GM19468 (cell line): ENCODE results near the gene SLC16A6.
A peak's percentile ranks its signal among the peaks of the same experiment; 100 is the strongest.
"Not testable (repeated sequence)": the region's sequence is repeated elsewhere in the genome, so short reads cannot be mapped to it uniquely, and the experiment has no call there.

Experiments
- ATAC-seq: cut with Tn5 transposase; IDR thresholded peaks from one replicate; pipeline ENCODE4 v1.9.1; 2021; ENCODE audit warnings: mild to moderate bottlenecking, moderate library complexity, moderate number of reproducible peaks; ENCODE audit not compliant: unreplicated experiment; ENCODE audit errors: extremely low read depth

SLC16A6 gene

GRCh38 chr17:68290955-68291835 lies at the start of gene SLC16A6, which contains the start of gene ARSG:
Gene SLC16A6, minus strand, starts transcription at chr17:68291127. Its CDS starts 12,807 bp downstream, at chr17:68278320.
Gene ARSG, plus strand, starts transcription at chr17:68291495. Its CDS starts 15,999 bp downstream, at chr17:68307494.
- ATAC-seq, result peak; percentile 36

GRCh38 chr17:68334393-68334792 lies 43.5 kb upstream of the SLC16A6 start:
- no peak for ATAC-seq

- not testable (repeated sequence) for ATAC-seq
Observed at GRCh38 chr17:68331932-68332331, 41.0 kb upstream of the SLC16A6 start.

GRCh38 chr17:68329331-68329730 lies 38.4 kb upstream of the SLC16A6 start:
- ATAC-seq, result no peak

- ATAC-seq, result no peak
Observed at GRCh38 chr17:68328676-68329075, 37.7 kb upstream of the SLC16A6 start.

- ATAC-seq, result no peak
Observed at GRCh38 chr17:68327823-68328557, 37.1 kb upstream of the SLC16A6 start.

GRCh38 chr17:68326681-68327080 lies 35.8 kb upstream of the SLC16A6 start:
- ATAC-seq, result no peak

GRCh38 chr17:68325961-68326360 lies 35.0 kb upstream of the SLC16A6 start:
- no peak for ATAC-seq

- no peak for ATAC-seq
Observed at GRCh38 chr17:68324654-68325336, 33.9 kb upstream of the SLC16A6 start.

GRCh38 chr17:68324114-68324513 lies 33.2 kb upstream of the SLC16A6 start:
- ATAC-seq, result no peak

GRCh38 chr17:68322630-68323029 lies 31.7 kb upstream of the SLC16A6 start:
- ATAC-seq, result no peak

- no peak for ATAC-seq
Observed at GRCh38 chr17:68321556-68321954, 30.6 kb upstream of the SLC16A6 start.

- ATAC-seq, result no peak
Observed at GRCh38 chr17:68320943-68321555, 30.1 kb upstream of the SLC16A6 start.

GRCh38 chr17:68320311-68320865 lies 29.5 kb upstream of the SLC16A6 start:
- no peak for ATAC-seq

- ATAC-seq, result no peak
Observed at GRCh38 chr17:68319410-68320162, 28.7 kb upstream of the SLC16A6 start.

GRCh38 chr17:68318103-68318991 lies 27.4 kb upstream of the SLC16A6 start:
- no peak for ATAC-seq

GRCh38 chr17:68317458-68317857 lies 26.5 kb upstream of the SLC16A6 start:
- no peak for ATAC-seq

GRCh38 chr17:68315930-68316329 lies 25.0 kb upstream of the SLC16A6 start:
- no peak for ATAC-seq
